IMR-90 (cell line): ENCODE results near the gene MB21D2.

ENCODE experiments used
- CHD1 ChIP-seq: IDR thresholded peaks from 2 replicates; pipeline ENCODE4 v1.6.1; 2012; ENCODE audit warnings: low read depth, low read length, improper control_type of control experiment
- CTCF ChIP-seq: conservative IDR thresholded peaks from 2 replicates; pipeline ENCODE4 v1.5.1; 2012; ENCODE audit warnings: mild to moderate bottlenecking, low read depth, low read length, improper control_type of control experiment
- FOS ChIP-seq: fragments of 150-350 bp; IDR thresholded peaks from 2 replicates; pipeline ENCODE4 v1.6.1; 2016; ENCODE audit warnings: low read depth, low read length
- POLR2A ChIP-seq: IDR thresholded peaks from 2 replicates; pipeline ENCODE4 v1.6.1; 2012; ENCODE audit warnings: mild to moderate bottlenecking, low read depth, low read length
- RAD21 ChIP-seq: IDR thresholded peaks from 2 replicates; pipeline ENCODE4 v1.6.1; 2012; ENCODE audit warnings: low read length, improper control_type of control experiment

- no peak for TF ChIP-seq FOS
- no peak for TF ChIP-seq RAD21
- TF ChIP-seq CTCF: no peak
- TF ChIP-seq CHD1: no peak
- TF ChIP-seq POLR2A: no peak
These were observed 9.9 kb downstream of the MB21D2 start for GRCh38 chr3:192907784-192908183.
